ENCODE results near the gene HRNR.
"Not testable (repeated sequence)": the region's sequence is repeated elsewhere in the genome, so short reads cannot be mapped to it uniquely, and the experiment has no call there.

Gene HRNR
- long read RNA-seq, donor 1: 0 reads
- long read RNA-seq, donor 2: 0 reads
- long read RNA-seq, donor 3: 0 reads
- long read RNA-seq, donor 4: 0 reads
- long read RNA-seq, donor 5: 0 reads
- long read RNA-seq, donor 6: 0 reads
- long read RNA-seq, donor 7: 0 reads
- long read RNA-seq, donor 8: 0 reads

GRCh38 chr1:152224093-152224492 is at the start of gene HRNR:
Gene HRNR (minus strand): TSS chr1:152224193. CDS start chr1:152223253, 940 bp downstream.
- DNase-seq: no peak

- not testable (repeated sequence) for DNase-seq
Observed at GRCh38 chr1:152256394-152256793, 32.4 kb upstream of the HRNR start.

GRCh38 chr1:152252157-152252556 is 28.2 kb upstream of the HRNR start:
- no peak for DNase-seq

- DNase-seq: no peak
Observed at GRCh38 chr1:152251391-152251790, 27.4 kb upstream of the HRNR start.

GRCh38 chr1:152247316-152247715 is 23.3 kb upstream of the HRNR start:
- no peak for DNase-seq

GRCh38 chr1:152244576-152245273 is 20.7 kb upstream of the HRNR start:
- DNase-seq: no peak

- no peak for DNase-seq
Observed at GRCh38 chr1:152237093-152237492, 13.1 kb upstream of the HRNR start.

- no peak for DNase-seq
Observed at GRCh38 chr1:152228831-152229230, 4.8 kb upstream of the HRNR start.

GRCh38 chr1:152227310-152227928 is 3.4 kb upstream of the HRNR start:
- DNase-seq: no peak

GRCh38 chr1:152225678-152226077 is 1.7 kb upstream of the HRNR start:
- no peak for DNase-seq

GRCh38 chr1:152220166-152221163 is 3.5 kb downstream of the HRNR start:
- no peak for DNase-seq

- DNase-seq: not testable (repeated sequence)
Observed at GRCh38 chr1:152219438-152219837, 4.6 kb downstream of the HRNR start.

- DNase-seq: no peak
Observed at GRCh38 chr1:152218762-152219436, 5.1 kb downstream of the HRNR start.

- DNase-seq: not testable (repeated sequence)
Observed at GRCh38 chr1:152215604-152216003, 8.4 kb downstream of the HRNR start.

- DNase-seq: not testable (repeated sequence)
Observed at GRCh38 chr1:152214911-152215310, 9.1 kb downstream of the HRNR start.

GRCh38 chr1:152198982-152199381 is 25.0 kb downstream of the HRNR start:
- DNase-seq: no peak

- DNase-seq: no peak
Observed at GRCh38 chr1:152197361-152197941, 26.5 kb downstream of the HRNR start.

GRCh38 chr1:152191711-152192110 is 32.3 kb downstream of the HRNR start:
- DNase-seq: no peak

- DNase-seq: no peak
Observed at GRCh38 chr1:152191260-152191659, 32.7 kb downstream of the HRNR start.

- no peak for DNase-seq
Observed at GRCh38 chr1:152190589-152190988, 33.4 kb downstream of the HRNR start.

GRCh38 chr1:152189657-152190442 is 34.1 kb downstream of the HRNR start:
- no peak for DNase-seq

Measured in right kidney (tissue), 9 donors.